HepG2 (cell line): ENCODE results near the gene NOXO1. TPM values are rescaled to one million over a fixed set of nuclear protein-coding genes. Genes with fewer than 3 reads are reported as not detected.

Experiments
- EZH2 ChIP-seq: conservative IDR thresholded peaks from 2 replicates; pipeline ENCODE4 v1.6.1; 2012; ENCODE audit warnings: mild to moderate bottlenecking, low read depth, low read length, moderate library complexity
- FIP1L1 ChIP-seq: fragments of 200-400 bp; formaldehyde crosslinking; IDR thresholded peaks from 2 replicates; pipeline ENCODE4 v1.6.1; 2018; ENCODE audit warnings: low read depth, mild to moderate bottlenecking, low read length, moderate library complexity, borderline replicate concordance; ENCODE audit not compliant: insufficient read depth
- HOXA3 ChIP-seq: sonication (generic); formaldehyde crosslinking; IDR thresholded peaks from 2 replicates; pipeline ENCODE4 v1.5.0; 2020; ENCODE audit warnings: missing genetic modification reagents
- PHF21A ChIP-seq: sonication (generic); formaldehyde crosslinking; IDR thresholded peaks from 2 replicates; pipeline ENCODE4 v1.5.0; 2020; ENCODE audit warnings: mild to moderate bottlenecking, missing genetic modification reagents
- RFX1 ChIP-seq: fragments of 450-650 bp; IDR thresholded peaks from 2 replicates; pipeline ENCODE4 v1.6.1; 2017
- SMARCC2 ChIP-seq: fragments of 450-650 bp; IDR thresholded peaks from 2 replicates; pipeline ENCODE4 v1.6.1; 2017; ENCODE audit warnings: antibody characterized with exemption, mild to moderate bottlenecking
- SNAI1 ChIP-seq: sonication (generic); formaldehyde crosslinking; IDR thresholded peaks from 2 replicates; pipeline ENCODE4 v1.5.0; 2020; ENCODE audit warnings: mild to moderate bottlenecking, missing genetic modification reagents, borderline replicate concordance
- SP140L ChIP-seq: sonication (generic); formaldehyde crosslinking; IDR thresholded peaks from 2 replicates; pipeline ENCODE4 v1.4.0; 2020; ENCODE audit warnings: missing genetic modification reagents, borderline replicate concordance
- SYNCRIP ChIP-seq: fragments of 200-400 bp; formaldehyde crosslinking; IDR thresholded peaks from 2 replicates; pipeline ENCODE4 v1.6.1; 2018; ENCODE audit warnings: mild to moderate bottlenecking, low read depth, low read length; ENCODE audit not compliant: insufficient read depth
- TBP ChIP-seq: sonication (generic); formaldehyde crosslinking; IDR thresholded peaks from 2 replicates; pipeline ENCODE4 v1.5.0; 2020; ENCODE audit warnings: missing genetic modification reagents
- WIZ ChIP-seq: sonication (generic); formaldehyde crosslinking; IDR thresholded peaks from 2 replicates; pipeline ENCODE4 v1.5.1; 2020; ENCODE audit warnings: mild to moderate bottlenecking, missing genetic modification reagents
- ZFP1 ChIP-seq: IDR thresholded peaks from 2 replicates; pipeline ENCODE4 v1.6.1; 2016
- ZFP62 ChIP-seq: sonication (generic); formaldehyde crosslinking; IDR thresholded peaks from 2 replicates; pipeline ENCODE4 v1.4.0; 2020; ENCODE audit warnings: missing genetic modification reagents
- ZNF616 ChIP-seq: sonication (generic); formaldehyde crosslinking; IDR thresholded peaks from 2 replicates; pipeline ENCODE4 v1.5.0; 2020; ENCODE audit warnings: low read depth, mild to moderate bottlenecking, missing genetic modification reagents
- ZNF737 ChIP-seq: sonication (generic); formaldehyde crosslinking; IDR thresholded peaks from 2 replicates; pipeline ENCODE4 v1.5.0; 2020; ENCODE audit warnings: missing genetic modification reagents, mild to moderate bottlenecking, borderline replicate concordance
- ZSCAN12 ChIP-seq: sonication (generic); formaldehyde crosslinking; IDR thresholded peaks from 2 replicates; pipeline ENCODE4 v1.9.0; 2021; ENCODE audit warnings: mild to moderate bottlenecking, missing genetic modification reagents
- polyA plus RNA-seq, 8 experiments: library from polyadenylated mRNA; depleted of rRNA in 3 of 8; stranded (reverse) in 7 of 8; unstranded in 1 of 8; fragments of >200 nt; fragmentation: Illumina TruSeq in 4 of 8; extraction: Trizol in 4 of 8; gene quantifications; 2 replicates each; pipeline versions ENCODE4 v1.2.1 to v1.2.3, GENCODE V29; 2011 to 2016; ENCODE audit warnings: low read depth in 4 of 8, missing spikeins in 1 of 8, mixed read lengths in 1 of 8; ENCODE audit not compliant: insufficient read depth in 1 of 8
- total RNA-seq, 5 experiments: library from RNA; depleted of rRNA; stranded (reverse); fragments of >200 nt; fragmentation: Illumina TruSeq; extraction: Trizol; gene quantifications; 2 replicates each; pipeline ENCODE4 v1.2.3, GENCODE V29; 2016; ENCODE audit warnings: low read depth in 1 of 5
- TF ChIP-seq, protein P1 (sequence below), 2 experiments: fragments of 450-650 bp in 1 of 2; sonication (generic) in 1 of 2; formaldehyde crosslinking in 1 of 2; IDR thresholded peaks; 2 replicates each; pipeline versions ENCODE4 v1.6.1 to v1.8.0; 2016 to 2022; ENCODE audit warnings: antibody characterized with exemption in 1 of 2, mild to moderate bottlenecking in 1 of 2, missing genetic modification reagents in 1 of 2
- TF ChIP-seq, protein P2 (sequence below): IDR thresholded peaks from 2 replicates; pipeline ENCODE4 v1.6.1; 2016; ENCODE audit warnings: mild to moderate bottlenecking, missing biosample characterization, missing genetic modification reagents
- TF ChIP-seq, protein P3 (sequence below): sonication (generic); formaldehyde crosslinking; IDR thresholded peaks from 2 replicates; pipeline ENCODE4 v1.4.0; 2020; ENCODE audit warnings: missing genetic modification reagents
- TF ChIP-seq, protein P4 (sequence below): sonication (generic); formaldehyde crosslinking; IDR thresholded peaks from 2 replicates; pipeline ENCODE4 v1.5.1; 2020; ENCODE audit warnings: missing genetic modification reagents, mild to moderate bottlenecking, borderline replicate concordance

Gene NOXO1
- total and polyA plus RNA-seq, 2 of the 13 experiments (the other 11 are each of a cell fraction or from before 2014, with no cell fraction given): 0.69 to 1.4 TPM

DNA sequence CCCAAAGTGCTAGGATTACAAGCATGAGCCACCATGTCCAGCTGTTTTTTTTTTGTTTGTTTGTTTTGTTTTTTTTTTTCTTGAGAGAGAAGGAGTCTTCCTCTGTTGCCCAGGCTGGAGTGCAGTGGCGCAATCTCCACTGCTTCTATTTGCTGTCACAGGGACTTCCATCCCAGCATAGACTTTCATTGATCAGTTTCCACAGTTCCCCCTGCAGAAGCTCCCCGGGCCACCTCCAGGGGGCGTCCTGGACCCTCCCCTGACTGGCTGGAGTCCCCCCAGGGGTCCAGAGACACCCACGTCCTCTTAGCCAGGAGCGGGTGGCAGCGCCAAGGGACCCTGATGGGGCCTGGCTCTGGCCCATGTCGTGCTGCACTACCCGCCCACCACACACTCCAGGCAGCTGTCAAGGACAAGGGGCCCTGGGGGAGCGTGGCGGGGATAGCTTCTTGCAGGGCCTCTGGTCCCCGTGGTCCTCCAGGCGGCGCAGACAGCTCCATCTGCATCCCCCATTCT lies 35.2 kb upstream of the NOXO1 start (continued):
- TF ChIP-seq, protein P1, sequence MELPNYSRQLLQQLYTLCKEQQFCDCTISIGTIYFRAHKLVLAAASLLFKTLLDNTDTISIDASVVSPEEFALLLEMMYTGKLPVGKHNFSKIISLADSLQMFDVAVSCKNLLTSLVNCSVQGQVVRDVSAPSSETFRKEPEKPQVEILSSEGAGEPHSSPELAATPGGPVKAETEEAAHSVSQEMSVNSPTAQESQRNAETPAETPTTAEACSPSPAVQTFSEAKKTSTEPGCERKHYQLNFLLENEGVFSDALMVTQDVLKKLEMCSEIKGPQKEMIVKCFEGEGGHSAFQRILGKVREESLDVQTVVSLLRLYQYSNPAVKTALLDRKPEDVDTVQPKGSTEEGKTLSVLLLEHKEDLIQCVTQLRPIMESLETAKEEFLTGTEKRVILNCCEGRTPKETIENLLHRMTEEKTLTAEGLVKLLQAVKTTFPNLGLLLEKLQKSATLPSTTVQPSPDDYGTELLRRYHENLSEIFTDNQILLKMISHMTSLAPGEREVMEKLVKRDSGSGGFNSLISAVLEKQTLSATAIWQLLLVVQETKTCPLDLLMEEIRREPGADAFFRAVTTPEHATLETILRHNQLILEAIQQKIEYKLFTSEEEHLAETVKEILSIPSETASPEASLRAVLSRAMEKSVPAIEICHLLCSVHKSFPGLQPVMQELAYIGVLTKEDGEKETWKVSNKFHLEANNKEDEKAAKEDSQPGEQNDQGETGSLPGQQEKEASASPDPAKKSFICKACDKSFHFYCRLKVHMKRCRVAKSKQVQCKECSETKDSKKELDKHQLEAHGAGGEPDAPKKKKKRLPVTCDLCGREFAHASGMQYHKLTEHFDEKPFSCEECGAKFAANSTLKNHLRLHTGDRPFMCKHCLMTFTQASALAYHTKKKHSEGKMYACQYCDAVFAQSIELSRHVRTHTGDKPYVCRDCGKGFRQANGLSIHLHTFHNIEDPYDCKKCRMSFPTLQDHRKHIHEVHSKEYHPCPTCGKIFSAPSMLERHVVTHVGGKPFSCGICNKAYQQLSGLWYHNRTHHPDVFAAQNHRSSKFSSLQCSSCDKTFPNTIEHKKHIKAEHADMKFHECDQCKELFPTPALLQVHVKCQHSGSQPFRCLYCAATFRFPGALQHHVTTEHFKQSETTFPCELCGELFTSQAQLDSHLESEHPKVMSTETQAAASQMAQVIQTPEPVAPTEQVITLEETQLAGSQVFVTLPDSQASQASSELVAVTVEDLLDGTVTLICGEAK (IDR thresholded peaks at IDR 0.05): no peak
- TF ChIP-seq, protein P1 (CRISPR knock-in tag; IDR thresholded peaks at IDR 0.05): no peak
- TF ChIP-seq HOXA3 (CRISPR knock-in tag): 0 out of 2 replicates have a peak, but pooled peaks have one; percentile 5
- TF ChIP-seq ZFP62 (CRISPR knock-in tag): no peak
- TF ChIP-seq SMARCC2: no peak
- TF ChIP-seq, protein P2, sequence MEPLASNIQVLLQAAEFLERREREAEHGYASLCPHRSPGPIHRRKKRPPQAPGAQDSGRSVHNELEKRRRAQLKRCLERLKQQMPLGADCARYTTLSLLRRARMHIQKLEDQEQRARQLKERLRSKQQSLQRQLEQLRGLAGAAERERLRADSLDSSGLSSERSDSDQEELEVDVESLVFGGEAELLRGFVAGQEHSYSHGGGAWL (CRISPR knock-in tag): no peak
- TF ChIP-seq SYNCRIP: no peak
- TF ChIP-seq, protein P3, sequence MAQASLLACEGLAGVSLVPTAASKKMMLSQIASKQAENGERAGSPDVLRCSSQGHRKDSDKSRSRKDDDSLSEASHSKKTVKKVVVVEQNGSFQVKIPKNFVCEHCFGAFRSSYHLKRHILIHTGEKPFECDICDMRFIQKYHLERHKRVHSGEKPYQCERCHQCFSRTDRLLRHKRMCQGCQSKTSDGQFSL: no peak
- TF ChIP-seq ZNF737 (CRISPR knock-in tag): 0 out of 2 replicates have a peak, but pooled peaks have one; percentile 5
- TF ChIP-seq WIZ (CRISPR knock-in tag): no peak
- no peak for TF ChIP-seq ZFP1
- TF ChIP-seq TBP (CRISPR knock-in tag): no peak
- 0 out of 2 replicates have a peak, but pooled peaks have one; percentile 57 for TF ChIP-seq PHF21A (CRISPR knock-in tag)
- no peak for TF ChIP-seq ZSCAN12 (CRISPR knock-in tag)
- TF ChIP-seq, protein P4, sequence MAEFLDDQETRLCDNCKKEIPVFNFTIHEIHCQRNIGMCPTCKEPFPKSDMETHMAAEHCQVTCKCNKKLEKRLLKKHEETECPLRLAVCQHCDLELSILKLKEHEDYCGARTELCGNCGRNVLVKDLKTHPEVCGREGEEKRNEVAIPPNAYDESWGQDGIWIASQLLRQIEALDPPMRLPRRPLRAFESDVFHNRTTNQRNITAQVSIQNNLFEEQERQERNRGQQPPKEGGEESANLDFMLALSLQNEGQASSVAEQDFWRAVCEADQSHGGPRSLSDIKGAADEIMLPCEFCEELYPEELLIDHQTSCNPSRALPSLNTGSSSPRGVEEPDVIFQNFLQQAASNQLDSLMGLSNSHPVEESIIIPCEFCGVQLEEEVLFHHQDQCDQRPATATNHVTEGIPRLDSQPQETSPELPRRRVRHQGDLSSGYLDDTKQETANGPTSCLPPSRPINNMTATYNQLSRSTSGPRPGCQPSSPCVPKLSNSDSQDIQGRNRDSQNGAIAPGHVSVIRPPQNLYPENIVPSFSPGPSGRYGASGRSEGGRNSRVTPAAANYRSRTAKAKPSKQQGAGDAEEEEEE (CRISPR knock-in tag): no peak
- TF ChIP-seq SP140L (CRISPR knock-in tag): no peak
- TF ChIP-seq SNAI1: no peak
- no peak for TF ChIP-seq ZNF616 (CRISPR knock-in tag)
- no peak for TF ChIP-seq RFX1
- no peak for TF ChIP-seq FIP1L1
- TF ChIP-seq EZH2: no peak
